A204.1 (cell line): ENCODE results near the gene DSG4.

Experiments used
- FAIRE-seq: peaks from 2 replicates; lab custom pipeline; 2012; peaks lifted over from hg19 to GRCh38; lab: Jason Lieb, UNC

Gene DSG4

DNA sequence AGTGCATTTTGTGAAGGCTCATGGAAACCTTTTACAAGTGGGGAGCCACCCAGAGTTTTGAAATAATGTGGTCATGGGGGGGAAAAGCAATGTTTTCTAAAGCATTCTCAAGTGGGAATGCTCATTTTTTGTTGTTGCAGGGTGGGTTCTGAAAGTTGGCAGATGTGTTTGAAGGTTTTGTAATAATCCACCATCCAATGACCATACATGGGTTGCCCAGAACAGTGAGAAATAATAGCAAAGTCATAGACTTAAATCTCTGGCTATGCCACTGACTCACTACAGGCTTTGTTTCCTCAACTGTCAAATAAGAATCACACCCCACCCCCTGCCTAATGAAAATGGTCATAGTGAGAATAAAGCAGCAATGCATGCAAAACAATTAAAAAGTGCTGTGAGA is 73.8 kb downstream of the DSG4 start:
- FAIRE-seq: no peak

DNA sequence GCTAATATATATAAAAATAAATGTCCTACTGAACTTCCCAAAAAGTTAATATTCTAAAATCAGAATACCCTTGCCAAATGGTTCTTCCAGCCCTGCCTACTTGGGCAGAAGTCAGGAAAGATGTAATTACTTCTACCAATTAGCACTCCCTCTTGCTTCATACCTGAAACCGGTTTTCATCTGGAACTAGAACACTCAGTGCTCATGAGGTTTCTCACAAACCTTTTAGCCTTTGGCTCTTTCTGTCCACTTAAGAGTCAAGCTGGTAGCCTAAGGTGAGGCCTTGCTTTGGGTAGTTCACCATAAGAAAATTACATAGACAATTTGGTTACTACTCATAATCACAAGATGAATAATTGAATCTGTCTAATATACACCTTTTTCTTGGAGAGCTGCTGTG is 75.0 kb downstream of the DSG4 start:
- FAIRE-seq: no peak

DNA sequence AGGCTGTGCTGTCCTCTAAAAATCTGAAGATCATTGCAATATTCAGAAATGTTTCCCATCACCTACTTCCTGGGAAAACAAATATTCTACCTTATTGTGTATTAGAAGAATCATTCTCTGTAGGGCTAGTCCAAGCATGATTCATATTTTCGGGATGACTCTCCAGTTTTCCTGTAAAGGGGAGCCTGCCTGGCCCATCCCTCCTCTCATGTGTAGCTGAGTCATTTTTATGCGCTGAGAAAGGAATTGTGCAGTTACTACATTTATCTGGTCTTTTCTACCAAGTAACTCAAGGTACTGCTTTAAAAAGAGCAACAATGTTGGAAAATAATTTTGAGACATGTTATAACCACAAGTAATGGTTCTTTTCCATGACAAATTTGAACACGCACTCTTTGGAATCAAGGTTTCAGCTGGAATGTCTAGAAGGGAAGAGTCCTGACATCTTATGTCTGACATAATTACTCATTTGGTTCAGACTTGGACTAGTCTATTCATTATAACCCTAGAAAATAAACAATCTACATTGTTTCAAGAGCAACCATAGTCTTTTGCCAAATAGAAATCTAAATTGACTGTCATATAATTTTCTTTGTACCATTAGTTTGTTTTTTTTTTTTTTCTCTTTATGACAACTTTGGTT is 77.6 kb downstream of the DSG4 start:
- FAIRE-seq: no peak
